K562 (cell line): Measurements from ENCODE around the gene TIMM23B. TPM values are rescaled to one million over a fixed set of nuclear protein-coding genes. Genes with fewer than 3 reads are reported as not detected.
A peak's percentile ranks its signal among the peaks of the same experiment; 100 is the strongest.
"Not testable (repeated sequence)": the region's sequence is repeated elsewhere in the genome, so short reads cannot be mapped to it uniquely, and the experiment has no call there.

Source experiments
- ATF7 ChIP-seq: fragments of 450-650 bp; IDR thresholded peaks from 2 replicates; pipeline ENCODE4 v1.7.1; 2014; ENCODE audit warnings: mild to moderate bottlenecking, moderate library complexity
- C11orf30 ChIP-seq: fragments of 450-650 bp; IDR thresholded peaks from 2 replicates; pipeline ENCODE4 v1.6.1; 2016; ENCODE audit warnings: low read depth, mild to moderate bottlenecking
- CREM ChIP-seq: IDR thresholded peaks from 2 replicates; pipeline ENCODE4 v1.6.1; 2014; ENCODE audit warnings: antibody characterized with exemption, low read depth
- ELF1 ChIP-seq: fragments of 200-800 bp; sonication (Bioruptor generic); IDR thresholded peaks from 2 replicates; pipeline ENCODE4 v1.6.1; 2016; ENCODE audit warnings: missing genetic modification characterization, missing compliant biosample characterization
- ELF2 ChIP-seq: fragments of 250-450 bp; sonication (Bioruptor Pico); IDR thresholded peaks from 2 replicates; pipeline ENCODE4 v1.5.0; 2021; ENCODE audit warnings: mild to moderate bottlenecking
- ELF4 ChIP-seq: fragments of 450-650 bp; formaldehyde crosslinking; IDR thresholded peaks from 2 replicates; pipeline ENCODE4 v1.4.0; 2022; ENCODE audit warnings: missing genetic modification characterization
- ERF ChIP-seq: fragments of 450-650 bp; formaldehyde crosslinking; IDR thresholded peaks from 2 replicates; pipeline ENCODE4 v1.4.0; 2020; ENCODE audit warnings: mild to moderate bottlenecking, mixed read lengths
- HDAC1 ChIP-seq, 2 experiments: fragments of 450-650 bp; IDR thresholded peaks; 2 replicates each; pipeline ENCODE4 v1.6.1; 2016 to 2017; ENCODE audit warnings: inconsistent platforms in 1 of 2, mild to moderate bottlenecking in 1 of 2, moderate library complexity in 1 of 2
- HMG20B ChIP-seq: fragments of 250-450 bp; sonication (Bioruptor Pico); IDR thresholded peaks from 2 replicates; pipeline ENCODE4 v1.5.0; 2021; ENCODE audit warnings: mild to moderate bottlenecking
- KDM4B ChIP-seq, 2 experiments: fragments of 450-650 bp in 1 of 2; sonication (generic) in 1 of 2; IDR thresholded peaks; 2 replicates each; pipeline ENCODE4 v1.6.1; 2016 to 2017; ENCODE audit warnings: borderline replicate concordance in 2 of 2, antibody characterized with exemption in 1 of 2, low read depth in 1 of 2, mild to moderate bottlenecking in 1 of 2
- MBD2 ChIP-seq: sonication (generic); IDR thresholded peaks from 2 replicates; pipeline ENCODE4 v1.6.1; 2016; ENCODE audit warnings: low read depth, borderline replicate concordance
- MYC ChIP-seq, 2 experiments: fragments of 250-450 bp in 1 of 2; sonication (Bioruptor Pico) in 1 of 2; IDR thresholded peaks; 2 replicates each; pipeline versions ENCODE4 v1.5.1 to v1.6.1; 2012 to 2021; ENCODE audit warnings: low read depth in 2 of 2, borderline replicate concordance in 1 of 2, improper control_type of control experiment in 1 of 2, low read length in 1 of 2, mild to moderate bottlenecking in 1 of 2, moderate library complexity in 1 of 2
- NR2C2 ChIP-seq, 2 experiments: fragments of 200-800 bp in 1 of 2; sonication (Bioruptor generic) in 1 of 2; sonication (generic) in 1 of 2; formaldehyde crosslinking in 1 of 2; IDR thresholded peaks; 2 replicates each; pipeline versions ENCODE4 v1.6.1 to v1.8.0; 2016 to 2022; ENCODE audit warnings: mild to moderate bottlenecking in 1 of 2, missing compliant biosample characterization in 1 of 2, missing genetic modification characterization in 1 of 2, missing genetic modification reagents in 1 of 2
- OTX1 ChIP-seq: fragments of 450-650 bp; formaldehyde crosslinking; IDR thresholded peaks from 2 replicates; pipeline ENCODE4 v1.4.0; 2022; ENCODE audit warnings: mild to moderate bottlenecking
- POLR2AphosphoS5 ChIP-seq: IDR thresholded peaks from 2 replicates; pipeline ENCODE4 v1.6.1; 2011; ENCODE audit warnings: mild to moderate bottlenecking, low read depth, low read length, moderate library complexity; ENCODE audit not compliant: control insufficient read depth, insufficient read depth
- POLR2G ChIP-seq: fragments of 200-400 bp; formaldehyde crosslinking; IDR thresholded peaks from 2 replicates; pipeline ENCODE4 v1.6.1; 2017; ENCODE audit warnings: low read depth, mild to moderate bottlenecking, antibody characterized with exemption, low read length, moderate library complexity
- RBFOX2 ChIP-seq: fragments of 200-400 bp; formaldehyde crosslinking; IDR thresholded peaks from 2 replicates; pipeline ENCODE4 v1.6.1; 2017; ENCODE audit warnings: low read depth, mild to moderate bottlenecking, low read length, moderate library complexity
- RCOR1 ChIP-seq, 2 experiments: IDR thresholded peaks; 2 replicates each; pipeline ENCODE4 v1.6.1; 2012; ENCODE audit warnings: low read depth in 2 of 2, low read length in 2 of 2, borderline replicate concordance in 1 of 2, improper control_type of control experiment in 1 of 2
- ZBED1 ChIP-seq: IDR thresholded peaks from 2 replicates; pipeline ENCODE4 v1.6.1; 2014
- ZNF431 ChIP-seq: sonication (generic); formaldehyde crosslinking; IDR thresholded peaks from 2 replicates; pipeline ENCODE4 v1.8.0; 2022; ENCODE audit warnings: mild to moderate bottlenecking, missing genetic modification reagents
- polyA plus RNA-seq, 8 experiments: library from polyadenylated mRNA; depleted of rRNA in 4 of 8; stranded (reverse) in 5 of 8; unstranded in 3 of 8; fragments of >200 nt; fragmentation: Nextera tagmentation in 2 of 8; fragmentation: Illumina TruSeq in 1 of 8; extraction: Ambion mirVana in 2 of 8; extraction: Trizol in 1 of 8; gene quantifications; 2 replicates each; pipeline versions ENCODE4 v1.2.1 to v1.2.3, GENCODE V29; 2011 to 2014; ENCODE audit warnings: inconsistent platforms in 1 of 8, missing spikeins in 1 of 8
- total RNA-seq, 7 experiments: library from RNA; depleted of rRNA in 6 of 7; stranded (reverse); fragments of >200 nt in 6 of 7; fragmentation: Illumina TruSeq in 2 of 7; extraction: Trizol in 2 of 7; gene quantifications; 2 replicates each; pipeline versions ENCODE4 v1.2.1 to v1.2.3, GENCODE V29; 2011 to 2021; ENCODE audit warnings: low replicate concordance in 1 of 7
- TF ChIP-seq, protein P1 (sequence below), 2 experiments: fragments of 200-800 bp in 1 of 2; sonication (Bioruptor generic) in 1 of 2; sonication (generic) in 1 of 2; formaldehyde crosslinking in 1 of 2; IDR thresholded peaks in 1 of 2; conservative IDR thresholded peaks in 1 of 2; 2 replicates each; pipeline versions ENCODE4 v1.5.0 to v1.6.1; 2016 to 2020; ENCODE audit warnings: missing compliant biosample characterization in 1 of 2, missing genetic modification characterization in 1 of 2, missing genetic modification reagents in 1 of 2
- TF ChIP-seq, protein P2 (sequence below): sonication (generic); formaldehyde crosslinking; IDR thresholded peaks from 2 replicates; pipeline ENCODE4 v1.9.0; 2022; ENCODE audit warnings: mild to moderate bottlenecking, missing genetic modification reagents
- TF ChIP-seq, protein P3 (sequence below): sonication (generic); formaldehyde crosslinking; IDR thresholded peaks from 2 replicates; pipeline ENCODE4 v1.8.0; 2022; ENCODE audit warnings: mild to moderate bottlenecking, missing genetic modification reagents

The TIMM23B gene
- total and polyA plus RNA-seq, 9 of the 15 experiments (the other 6 are each of a cell fraction or from before 2014, with no cell fraction given): 7.2 to 40.2 (median 24.7) TPM

DNA sequence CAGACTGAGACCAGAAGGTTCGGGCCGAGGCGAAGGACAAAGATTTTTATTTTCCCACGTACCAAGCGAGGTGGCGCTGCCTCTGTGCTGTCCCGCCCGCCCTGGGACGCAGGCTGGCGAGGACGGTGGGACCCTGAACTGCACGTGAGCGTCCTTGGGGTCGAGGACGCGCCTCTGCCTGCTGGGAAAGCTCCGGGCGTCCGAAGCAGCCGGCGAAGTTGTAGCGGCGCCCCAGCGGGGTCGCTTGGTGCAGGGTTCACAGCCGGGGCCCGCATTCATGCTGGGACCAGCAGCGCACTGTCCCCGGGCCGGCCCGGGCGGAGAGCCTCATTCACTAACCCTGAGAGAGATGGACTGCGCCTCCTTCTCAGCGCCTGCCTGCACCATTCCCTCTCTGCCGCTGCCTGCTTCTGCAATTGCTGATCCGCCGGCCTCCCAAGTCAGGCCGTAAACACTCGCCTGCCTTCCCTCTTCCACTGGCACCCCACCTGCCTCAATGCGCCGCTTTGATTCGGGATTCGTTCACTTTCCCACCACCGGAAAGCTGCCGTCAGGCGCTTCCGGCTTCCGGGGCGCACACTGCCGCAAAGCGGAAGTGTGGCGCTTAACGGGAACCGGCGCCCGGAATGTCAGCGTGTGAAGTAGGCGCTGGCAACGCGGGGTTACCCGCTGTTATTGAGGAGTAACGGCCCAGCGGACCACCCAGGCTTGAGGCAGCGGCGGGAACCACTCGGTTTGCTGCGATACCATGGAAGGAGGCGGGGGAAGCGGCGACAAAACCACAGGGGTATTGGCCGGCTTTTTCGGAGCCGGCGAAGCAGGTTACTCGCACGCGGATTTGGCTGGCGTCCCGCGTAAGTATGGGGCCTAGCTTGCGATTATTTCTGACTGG, at the start of gene TIMM23B, which contains the start of gene PARG (continued):
- TF ChIP-seq, protein P1, sequence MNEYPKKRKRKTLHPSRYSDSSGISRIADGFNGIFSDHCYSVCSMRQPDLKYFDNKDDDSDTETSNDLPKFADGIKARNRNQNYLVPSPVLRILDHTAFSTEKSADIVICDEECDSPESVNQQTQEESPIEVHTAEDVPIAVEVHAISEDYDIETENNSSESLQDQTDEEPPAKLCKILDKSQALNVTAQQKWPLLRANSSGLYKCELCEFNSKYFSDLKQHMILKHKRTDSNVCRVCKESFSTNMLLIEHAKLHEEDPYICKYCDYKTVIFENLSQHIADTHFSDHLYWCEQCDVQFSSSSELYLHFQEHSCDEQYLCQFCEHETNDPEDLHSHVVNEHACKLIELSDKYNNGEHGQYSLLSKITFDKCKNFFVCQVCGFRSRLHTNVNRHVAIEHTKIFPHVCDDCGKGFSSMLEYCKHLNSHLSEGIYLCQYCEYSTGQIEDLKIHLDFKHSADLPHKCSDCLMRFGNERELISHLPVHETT (CRISPR knock-in tag; conservative IDR thresholded peaks at IDR 0.05 in 1 of 2, IDR thresholded peaks at IDR 0.05 in 1 of 2): 0 out of 4 replicates have a peak, but pooled peaks of 1 of the 2 experiments have one; percentile 46
- TF ChIP-seq MYC (IDR thresholded peaks at IDR 0.05; ENCODE audit: low read depth, low read length): peak; percentile 85
- TF ChIP-seq MYC (CRISPR knock-in tag; IDR thresholded peaks at IDR 0.05; ENCODE audit: borderline replicate concordance, low read depth): peak; percentile 62
- TF ChIP-seq ERF (CRISPR knock-in tag): 0 out of 2 replicates have a peak, but pooled peaks have one; percentile 53
- peak in 1 of 2 experiments; percentile 90; a peak in 3 of 4 replicates for TF ChIP-seq HDAC1 (IDR thresholded peaks at IDR 0.05)
- TF ChIP-seq ZBED1: peak; percentile 49; the same call in 1 of the 2 replicates
- peak; percentile 89 for TF ChIP-seq RBFOX2
- TF ChIP-seq, protein P2, sequence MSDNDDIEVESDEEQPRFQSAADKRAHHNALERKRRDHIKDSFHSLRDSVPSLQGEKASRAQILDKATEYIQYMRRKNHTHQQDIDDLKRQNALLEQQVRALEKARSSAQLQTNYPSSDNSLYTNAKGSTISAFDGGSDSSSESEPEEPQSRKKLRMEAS (CRISPR knock-in tag): peak; percentile 79
- peak; percentile 39; the same call in 1 of the 2 replicates for TF ChIP-seq ATF7
- TF ChIP-seq POLR2G: peak; percentile 91
- TF ChIP-seq KDM4B (IDR thresholded peaks at IDR 0.05; ENCODE audit: borderline replicate concordance in 2 of 2, low read depth in 1 of 2): peak in 1 of 2 experiments; percentile 75; a peak in 1 of 4 replicates
- TF ChIP-seq POLR2AphosphoS5: peak; percentile 66; the same call in 1 of the 2 replicates
- 0 out of 2 replicates have a peak, but pooled peaks have one; percentile 48 for TF ChIP-seq HMG20B
- 0 out of 2 replicates have a peak, but pooled peaks have one; percentile 38 for TF ChIP-seq ELF2
- TF ChIP-seq OTX1: peak; percentile 57; the same call in 1 of the 2 replicates
- TF ChIP-seq CREM: peak; percentile 74; the same call in 1 of the 2 replicates
- TF ChIP-seq, protein P3, sequence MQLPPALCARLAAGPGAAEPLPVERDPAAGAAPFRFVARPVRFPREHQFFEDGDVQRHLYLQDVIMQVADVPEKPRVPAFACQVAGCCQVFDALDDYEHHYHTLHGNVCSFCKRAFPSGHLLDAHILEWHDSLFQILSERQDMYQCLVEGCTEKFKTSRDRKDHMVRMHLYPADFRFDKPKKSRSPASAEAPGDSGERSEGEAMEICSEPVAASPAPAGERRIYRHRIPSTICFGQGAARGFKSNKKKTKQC: peak; percentile 77
- 0 out of 4 replicates have a peak, but pooled peaks of 1 of the 2 experiments have one; percentile 23 for TF ChIP-seq RCOR1 (IDR thresholded peaks at IDR 0.05; ENCODE audit: borderline replicate concordance in 1 of 2, low read depth in 2 of 2, low read length in 2 of 2)
- peak; percentile 82 for TF ChIP-seq ELF4 (CRISPR knock-in tag)
- TF ChIP-seq MBD2: peak; percentile 60; the same call in 1 of the 2 replicates
- 0 out of 2 replicates have a peak, but pooled peaks have one; percentile 30 for TF ChIP-seq ZNF431
- TF ChIP-seq ELF1 (tag): peak; percentile 83
- peak; percentile 91 for TF ChIP-seq C11orf30
- TF ChIP-seq NR2C2 (CRISPR knock-in tag; IDR thresholded peaks at IDR 0.05): not testable (repeated sequence)
- peak; percentile 82 for TF ChIP-seq NR2C2 (tag; IDR thresholded peaks at IDR 0.05)
